NCI-H146 (cell line): Measurements from ENCODE around the gene MMRN1.

Experiments
- DNase-seq: peaks from one replicate; lab custom pipeline; 2025; lab: John Stamatoyannopoulos, UW

The MMRN1 gene

GRCh38 chr4:89894649-89895550 is at the start of gene MMRN1:
TSS of gene MMRN1 (plus strand) at chr4:89894854. CDS start at chr4:89894972, 118 bp downstream.
- DNase-seq, result no peak

- DNase-seq, result no peak
Measured at GRCh38 chr4:89847571-89848325, 46.9 kb upstream of the MMRN1 start.

GRCh38 chr4:89855236-89855635 is 39.4 kb upstream of the MMRN1 start:
- no peak for DNase-seq

- no peak for DNase-seq
Measured at GRCh38 chr4:89860971-89861370, 33.7 kb upstream of the MMRN1 start.

- DNase-seq, result no peak
Measured at GRCh38 chr4:89863533-89863932, 31.1 kb upstream of the MMRN1 start.

GRCh38 chr4:89868276-89868675 is 26.4 kb upstream of the MMRN1 start:
- DNase-seq, result no peak

- no peak for DNase-seq
Measured at GRCh38 chr4:89868999-89869589, 25.6 kb upstream of the MMRN1 start.

GRCh38 chr4:89871211-89871610 is 23.4 kb upstream of the MMRN1 start:
- no peak for DNase-seq

GRCh38 chr4:89876548-89876947 is 18.1 kb upstream of the MMRN1 start:
- no peak for DNase-seq

GRCh38 chr4:89878611-89879010 is 16.0 kb upstream of the MMRN1 start:
- no peak for DNase-seq

- DNase-seq, result no peak
Measured at GRCh38 chr4:89879215-89879614, 15.4 kb upstream of the MMRN1 start.

GRCh38 chr4:89889289-89889688 is 5.4 kb upstream of the MMRN1 start:
- no peak for DNase-seq

GRCh38 chr4:89897867-89898266 is 3.2 kb downstream of the MMRN1 start:
- no peak for DNase-seq

GRCh38 chr4:89898304-89898716 is 3.7 kb downstream of the MMRN1 start:
- DNase-seq, result no peak

- DNase-seq, result no peak
Measured at GRCh38 chr4:89899152-89899551, 4.5 kb downstream of the MMRN1 start.

- DNase-seq, result no peak
Measured at GRCh38 chr4:89899854-89900253, 5.2 kb downstream of the MMRN1 start.

- peak; percentile 31 for DNase-seq
Measured at GRCh38 chr4:89901808-89902431, 7.3 kb downstream of the MMRN1 start.

- no peak for DNase-seq
Measured at GRCh38 chr4:89904524-89904923, 9.9 kb downstream of the MMRN1 start.

- no peak for DNase-seq
Measured at GRCh38 chr4:89906316-89906715, 11.7 kb downstream of the MMRN1 start.

GRCh38 chr4:89906777-89907521 is 12.3 kb downstream of the MMRN1 start:
- peak; percentile 8 for DNase-seq

- DNase-seq, result no peak
Measured at GRCh38 chr4:89909889-89910288, 15.2 kb downstream of the MMRN1 start.

- no peak for DNase-seq
Measured at GRCh38 chr4:89913623-89914022, 19.0 kb downstream of the MMRN1 start.
